ENCODE results near the gene TSPO. TPM values are rescaled to one million over a fixed set of nuclear protein-coding genes. Genes with fewer than 3 reads are reported as not detected.

Gene TSPO
- total RNA-seq, 1 donor from 2014 or later = 524 TPM

GRCh38 chr22:43168471-43169309, 17.3 kb downstream of the TSPO start:
- no peak for DNase-seq (ENCODE audit: low read depth)
- TF ChIP-seq CTCF (conservative IDR thresholded peaks at IDR 0.05; ENCODE audit: low read depth, low read length) = no peak
- H3K4me3 ChIP-seq (ENCODE audit: low read depth, low read length) = no peak overlapping the region

DNA sequence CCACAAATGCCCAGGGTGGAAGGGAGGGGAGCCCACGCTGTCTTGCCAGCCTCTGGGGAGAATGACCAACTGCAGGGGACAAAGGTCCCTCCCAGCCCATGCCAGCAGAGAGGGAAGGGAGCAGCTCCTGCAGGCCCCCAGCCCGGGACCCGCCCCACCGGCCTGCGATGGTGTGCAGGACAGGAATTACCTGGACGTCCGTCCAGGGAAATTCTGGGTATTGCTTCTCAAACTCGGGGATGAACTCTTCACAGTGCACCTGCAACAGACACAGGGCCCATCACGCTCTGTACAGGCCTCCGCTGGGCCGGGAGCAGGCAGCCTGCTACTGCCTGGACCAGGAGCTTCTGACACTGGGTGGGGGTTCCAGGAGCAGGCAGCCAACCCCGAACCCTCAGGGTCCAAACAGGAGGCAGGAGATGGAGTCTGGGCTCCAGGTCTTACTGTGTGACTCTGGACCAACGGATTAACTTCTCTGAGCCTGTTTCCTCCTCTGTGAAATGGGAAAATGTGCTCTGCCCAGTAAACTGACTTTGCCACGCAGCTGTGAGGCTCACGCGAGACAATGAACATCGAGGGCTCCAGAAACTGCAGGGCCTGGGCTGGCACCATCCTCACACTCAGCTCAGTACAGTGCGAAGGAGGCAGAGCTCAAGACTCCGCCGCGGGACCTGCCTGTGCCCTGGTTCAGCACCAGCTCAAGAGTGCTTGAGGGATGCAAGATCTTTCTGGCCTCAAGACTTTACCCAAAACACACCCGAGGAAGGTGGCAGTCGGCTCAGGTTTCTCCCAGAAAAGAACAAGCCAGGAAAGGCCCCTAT, 18.2 kb downstream of the TSPO start:
- no peak for DNase-seq (ENCODE audit: low read depth)
- H3K4me3 ChIP-seq (ENCODE audit: low read depth, low read length) = no peak overlapping the region
- TF ChIP-seq CTCF (conservative IDR thresholded peaks at IDR 0.05; ENCODE audit: low read depth, low read length) = no peak

DNA sequence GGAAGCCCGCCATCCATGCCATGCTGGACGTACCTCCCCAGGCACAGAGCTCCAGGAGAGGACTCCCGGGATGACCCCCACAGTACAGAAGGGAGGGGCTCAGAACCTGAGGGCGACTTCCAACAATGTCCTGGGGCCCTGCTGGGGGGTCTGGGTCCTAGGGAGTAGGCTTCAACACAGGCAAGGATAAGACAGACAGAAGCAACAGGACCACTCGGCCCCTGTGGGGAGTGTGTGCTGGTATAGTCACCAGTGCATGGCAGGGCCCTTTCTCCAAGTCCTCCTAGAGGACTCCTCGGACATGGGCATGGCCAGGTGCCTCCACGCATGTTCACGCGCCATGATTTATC, 18.7 kb downstream of the TSPO start:
- no peak for TF ChIP-seq CTCF (conservative IDR thresholded peaks at IDR 0.05; ENCODE audit: low read depth, low read length)
- no peak overlapping the region for H3K4me3 ChIP-seq (ENCODE audit: low read depth, low read length)
- DNase-seq (ENCODE audit: low read depth) = no peak

- no peak overlapping the region for H3K4me3 ChIP-seq (ENCODE audit: low read depth, low read length)
- TF ChIP-seq CTCF (conservative IDR thresholded peaks at IDR 0.05; ENCODE audit: low read depth, low read length) = no peak
- DNase-seq (ENCODE audit: low read depth) = no peak
Measured at GRCh38 chr22:43171019-43171491, 19.7 kb downstream of the TSPO start.

GRCh38 chr22:43171607-43172006, 20.2 kb downstream of the TSPO start:
- no peak for DNase-seq (ENCODE audit: low read depth)
- no peak for TF ChIP-seq CTCF (conservative IDR thresholded peaks at IDR 0.05; ENCODE audit: low read depth, low read length)

DNA sequence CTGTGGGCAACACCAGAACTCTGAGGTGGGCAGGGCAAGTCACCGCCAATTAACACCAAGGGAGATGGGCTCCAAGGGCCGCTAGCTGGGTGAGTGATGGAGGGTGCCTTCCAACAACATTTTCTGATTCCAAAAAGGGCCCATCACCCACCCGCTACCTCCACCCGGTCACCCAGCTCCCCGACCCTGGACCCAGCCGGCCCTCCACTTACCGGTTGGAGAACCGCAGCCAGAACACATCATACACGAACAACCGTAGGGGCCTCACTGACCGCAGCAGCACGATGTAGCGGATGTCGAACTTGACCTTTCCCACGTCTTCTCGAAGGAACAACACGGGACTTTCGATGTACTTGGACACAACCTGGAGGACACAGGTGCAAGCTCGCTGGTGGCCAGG, 20.8 kb downstream of the TSPO start:
- no peak for DNase-seq (ENCODE audit: low read depth)
- no peak for TF ChIP-seq CTCF (conservative IDR thresholded peaks at IDR 0.05; ENCODE audit: low read depth, low read length)
- no peak overlapping the region for H3K4me3 ChIP-seq (ENCODE audit: low read depth, low read length)

More at GRCh38 chr22:43171607-43172006, 20.2 kb downstream of the TSPO start:
- no peak overlapping the region for H3K4me3 ChIP-seq (ENCODE audit: low read depth, low read length)
